ENCODE data around the gene MBD2.

The MBD2 gene

DNA sequence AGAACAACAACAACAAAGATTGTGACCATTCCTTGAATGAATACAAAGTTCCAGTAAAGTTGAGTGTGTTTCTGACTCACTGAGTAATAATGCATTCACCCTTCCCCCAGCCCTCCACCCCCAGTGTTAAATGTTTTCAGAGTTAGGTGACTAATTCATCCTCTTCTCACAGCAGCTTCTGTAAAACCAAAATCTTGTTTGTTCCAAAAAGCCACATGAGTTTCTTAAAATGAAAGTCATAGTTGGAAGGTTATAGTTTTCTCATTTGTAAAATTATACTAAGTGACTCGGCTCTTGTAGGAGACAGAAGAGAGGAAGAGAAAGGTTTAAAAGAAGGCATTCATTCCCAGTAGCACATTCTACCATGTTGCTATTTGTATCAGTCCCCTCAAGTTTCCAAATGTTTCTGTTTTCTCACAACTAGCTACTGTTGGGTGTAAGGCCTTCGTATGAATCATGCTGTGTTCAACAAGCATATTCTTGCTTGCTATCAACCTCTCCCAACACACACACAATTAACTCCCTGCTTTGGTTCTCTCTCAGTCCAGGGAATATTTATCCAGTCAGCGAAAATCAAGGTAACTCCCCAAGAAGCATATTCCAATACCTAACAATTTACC lies 75.3 kb downstream of the MBD2 start:
- H3K4me3 ChIP-seq (ENCODE audit: control insufficient read depth, low read depth, low read length) = no peak overlapping the region
- peak; percentile 72 for DNase-seq (ENCODE audit: low read depth)
- TF ChIP-seq, protein P1, sequence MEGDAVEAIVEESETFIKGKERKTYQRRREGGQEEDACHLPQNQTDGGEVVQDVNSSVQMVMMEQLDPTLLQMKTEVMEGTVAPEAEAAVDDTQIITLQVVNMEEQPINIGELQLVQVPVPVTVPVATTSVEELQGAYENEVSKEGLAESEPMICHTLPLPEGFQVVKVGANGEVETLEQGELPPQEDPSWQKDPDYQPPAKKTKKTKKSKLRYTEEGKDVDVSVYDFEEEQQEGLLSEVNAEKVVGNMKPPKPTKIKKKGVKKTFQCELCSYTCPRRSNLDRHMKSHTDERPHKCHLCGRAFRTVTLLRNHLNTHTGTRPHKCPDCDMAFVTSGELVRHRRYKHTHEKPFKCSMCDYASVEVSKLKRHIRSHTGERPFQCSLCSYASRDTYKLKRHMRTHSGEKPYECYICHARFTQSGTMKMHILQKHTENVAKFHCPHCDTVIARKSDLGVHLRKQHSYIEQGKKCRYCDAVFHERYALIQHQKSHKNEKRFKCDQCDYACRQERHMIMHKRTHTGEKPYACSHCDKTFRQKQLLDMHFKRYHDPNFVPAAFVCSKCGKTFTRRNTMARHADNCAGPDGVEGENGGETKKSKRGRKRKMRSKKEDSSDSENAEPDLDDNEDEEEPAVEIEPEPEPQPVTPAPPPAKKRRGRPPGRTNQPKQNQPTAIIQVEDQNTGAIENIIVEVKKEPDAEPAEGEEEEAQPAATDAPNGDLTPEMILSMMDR (IDR thresholded peaks at IDR 0.05; ENCODE audit: control insufficient read depth, insufficient read depth, low read depth, low read length, missing control alignments) = no peak

DNA sequence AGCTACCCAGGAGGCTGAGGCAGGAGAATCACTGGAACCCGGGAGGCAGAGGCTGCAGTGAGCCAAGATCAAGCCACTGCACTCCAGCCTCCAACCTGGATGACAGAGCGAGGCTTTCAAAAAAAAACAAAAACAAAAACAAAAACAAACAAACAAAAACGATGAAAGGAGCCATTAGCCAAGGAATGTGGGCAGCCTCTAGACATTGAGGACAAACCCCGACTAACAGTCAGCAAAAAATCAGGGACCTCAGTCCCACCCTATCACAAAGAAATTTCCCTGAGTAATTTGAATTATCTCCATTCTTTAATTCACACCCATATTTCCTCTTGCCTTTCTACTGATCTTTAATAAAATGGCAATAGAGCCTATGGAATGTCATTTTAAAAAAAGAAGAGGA lies 75.8 kb downstream of the MBD2 start:
- no peak overlapping the region for H3K4me3 ChIP-seq (ENCODE audit: control insufficient read depth, low read depth, low read length)
- DNase-seq (ENCODE audit: low read depth) = no peak
- TF ChIP-seq, protein P1 (IDR thresholded peaks at IDR 0.05; ENCODE audit: control insufficient read depth, insufficient read depth, low read depth, low read length, missing control alignments) = no peak

- TF ChIP-seq, protein P1 (IDR thresholded peaks at IDR 0.05; ENCODE audit: control insufficient read depth, insufficient read depth, low read depth, low read length, missing control alignments) = no peak
- no peak for DNase-seq (ENCODE audit: low read depth)
- no peak overlapping the region for H3K4me3 ChIP-seq (ENCODE audit: control insufficient read depth, low read depth, low read length)
Observed at GRCh38 chr18:54148151-54148550, 76.3 kb downstream of the MBD2 start.

DNA sequence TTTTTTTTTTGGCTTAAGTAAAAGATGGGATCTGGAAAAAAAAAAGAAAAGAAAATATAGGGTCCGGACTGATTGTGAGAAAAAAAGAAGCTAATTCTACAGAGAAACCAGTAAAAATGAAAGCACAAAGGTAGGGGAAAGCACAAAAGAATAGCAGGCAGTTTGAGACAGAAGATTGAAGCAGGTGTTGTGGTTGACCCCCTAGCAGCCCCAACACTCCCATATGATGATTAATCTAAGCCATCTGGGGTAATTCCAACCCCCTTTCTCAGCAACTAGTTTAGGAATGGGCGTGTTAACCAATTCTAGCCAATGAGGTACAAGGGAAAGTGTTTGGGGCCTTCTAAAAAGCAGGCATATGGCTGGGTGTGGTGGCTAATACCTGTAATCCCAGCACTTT lies 77.0 kb downstream of the MBD2 start:
- DNase-seq (ENCODE audit: low read depth) = no peak
- TF ChIP-seq, protein P1 (IDR thresholded peaks at IDR 0.05; ENCODE audit: control insufficient read depth, insufficient read depth, low read depth, low read length, missing control alignments) = no peak
- H3K4me3 ChIP-seq (ENCODE audit: control insufficient read depth, low read depth, low read length) = no peak overlapping the region

GRCh38 chr18:54141041-54141608 lies 83.3 kb downstream of the MBD2 start:
- TF ChIP-seq, protein P1 (IDR thresholded peaks at IDR 0.05; ENCODE audit: control insufficient read depth, insufficient read depth, low read depth, low read length, missing control alignments) = no peak
- no peak overlapping the region for H3K4me3 ChIP-seq (ENCODE audit: control insufficient read depth, low read depth, low read length)
- DNase-seq (ENCODE audit: low read depth) = no peak

GRCh38 chr18:54140641-54141040 lies 83.8 kb downstream of the MBD2 start:
- H3K4me3 ChIP-seq (ENCODE audit: control insufficient read depth, low read depth, low read length) = no peak overlapping the region
- TF ChIP-seq, protein P1 (IDR thresholded peaks at IDR 0.05; ENCODE audit: control insufficient read depth, insufficient read depth, low read depth, low read length, missing control alignments) = no peak
- DNase-seq (ENCODE audit: low read depth) = no peak
